Transverse colon (tissue), 4 donors: ENCODE measurements around the gene SH3PXD2B.

Source experiments
- CTCF ChIP-seq, 5 experiments: fragments of 200-600 bp in 3 of 5; fragments of 450-650 bp in 2 of 5; sonication (generic) in 3 of 5; IDR thresholded peaks; 1 replicate in 2 of 5; 2 replicates in 3 of 5; pipeline ENCODE4 v1.5.1; 2016 to 2017; ENCODE audit warnings: antibody characterized with exemption in 5 of 5, inconsistent platforms in 3 of 5, mild to moderate bottlenecking in 2 of 5, moderate library complexity in 1 of 5
- EP300 ChIP-seq: sonication (generic); formaldehyde crosslinking; IDR thresholded peaks from one replicate; pipeline ENCODE4 v1.6.1; 2017; ENCODE audit warnings: antibody characterized with exemption, low read depth
- POLR2A ChIP-seq: fragments of 450-650 bp; IDR thresholded peaks from one replicate; pipeline ENCODE4 v1.6.1; 2016; ENCODE audit warnings: antibody characterized with exemption, mild to moderate bottlenecking, moderate library complexity
- POLR2AphosphoS5 ChIP-seq, 3 donors: sonication (generic); formaldehyde crosslinking; IDR thresholded peaks; one replicate each; pipeline ENCODE4 v1.6.1; 2016; ENCODE audit warnings: antibody characterized with exemption in 3 of 3

GRCh38 chr5:172498431-172499129 lies 44.3 kb upstream of the SH3PXD2B start:
- no peak for TF ChIP-seq CTCF (IDR thresholded peaks at IDR 0.05)
- no peak for TF ChIP-seq EP300
- no peak for TF ChIP-seq POLR2A
- TF ChIP-seq POLR2AphosphoS5 (IDR thresholded peaks at IDR 0.05), result no peak
